GM23248 (cell line): Measurements from ENCODE around the gene MBOAT1.

Source experiments
- EZH2 ChIP-seq: fragments of 200-600 bp; sonication (generic); IDR thresholded peaks from 2 replicates; pipeline ENCODE4 v1.6.1; 2018; ENCODE audit warnings: antibody characterized with exemption, mild to moderate bottlenecking; ENCODE audit not compliant: insufficient read depth, poor library complexity, severe bottlenecking
- EZH2phosphoT487 ChIP-seq: fragments of 200-600 bp; sonication (generic); IDR thresholded peaks from 2 replicates; pipeline ENCODE4 v1.6.1; 2018; ENCODE audit warnings: antibody characterized with exemption, moderate library complexity, mild to moderate bottlenecking, low read depth; ENCODE audit not compliant: insufficient read depth

- TF ChIP-seq EZH2 (no peak), EZH2phosphoT487 (no peak)
Measured at GRCh38 chr6:20128018-20128417, 84.3 kb downstream of the MBOAT1 start.
